Activated T-cell treated with anti-CD3 and anti-CD28 coated beads, Interleukin-2, amount 50 U/mL, for 72 hours (primary cell): ENCODE results near the gene STX4. TPM values are rescaled to one million over a fixed set of nuclear protein-coding genes. Genes with fewer than 3 reads are reported as not detected.
"Not testable (repeated sequence)": the region's sequence is repeated elsewhere in the genome, so short reads cannot be mapped to it uniquely, and the experiment has no call there.

Experiments
- ATAC-seq, 2 donors: fragments of 150-1000 bp; cut with Tn5 transposase; replicated peaks in 1 of 2; 2 replicates each; pipeline ENCODE4 v1.10.0; 2021; ENCODE audit warnings: moderate library complexity in 2 of 2, mild to moderate bottlenecking in 1 of 2
- DNase-seq, 2 donors: peaks; one replicate each; pipeline ENCODE4 v3.0.0; 2021 to 2022; ENCODE audit warnings: mixed read lengths in 1 of 2
- H3K27ac Mint-ChIP-seq: one replicate; pipeline ENCODE4 v1.8.0; 2022; ENCODE audit warnings: mild to moderate bottlenecking, moderate library complexity, mixed read lengths
- H3K27me3 Mint-ChIP-seq: one replicate; pipeline ENCODE4 v1.8.0; 2022; ENCODE audit warnings: low read depth, mixed read lengths
- H3K36me3 Mint-ChIP-seq, 2 donors: one replicate each; pipeline ENCODE4 v1.8.0; 2022; ENCODE audit warnings: mixed read lengths in 2 of 2, mild to moderate bottlenecking in 1 of 2; ENCODE audit not compliant: insufficient read depth in 2 of 2
- H3K4me1 Mint-ChIP-seq: one replicate; pipeline ENCODE4 v1.8.0; 2022; ENCODE audit warnings: low read depth, mixed read lengths
- H3K4me3 Mint-ChIP-seq, 2 donors: one replicate each; pipeline ENCODE4 v1.8.0; 2022; ENCODE audit warnings: mild to moderate bottlenecking in 2 of 2, mixed read lengths in 2 of 2, moderate library complexity in 2 of 2
- H3K9me3 Mint-ChIP-seq, 2 donors: one replicate each; pipeline ENCODE4 v1.8.0; 2022; ENCODE audit warnings: mixed read lengths in 2 of 2
- total RNA-seq, 2 donors: library from RNA; stranded (reverse); gene quantifications; one replicate each; pipeline ENCODE4 v1.2.3, GENCODE V29; 2022

Gene STX4
- total RNA-seq, 2 donors from 2014 or later: 51.8 to 54.7 TPM

DNA sequence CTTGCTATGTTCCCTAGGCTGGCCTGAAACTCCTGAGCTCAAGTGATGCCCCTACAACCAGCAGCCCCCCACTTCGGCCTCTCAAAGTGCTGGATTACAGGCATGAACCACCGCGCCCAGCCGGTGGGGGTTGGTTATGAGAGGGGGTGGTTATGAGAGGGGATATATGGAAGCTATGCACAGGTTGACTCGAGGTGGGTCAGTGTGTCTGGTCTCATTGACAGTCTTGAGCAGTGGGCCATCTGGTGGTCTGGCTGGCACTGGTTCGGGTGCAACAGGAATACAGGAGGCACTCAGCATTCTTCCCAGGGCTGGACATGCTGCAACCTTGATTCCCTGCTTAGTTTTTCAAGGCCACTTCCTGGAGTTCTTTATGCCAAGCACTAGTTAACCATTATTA lies 17.3 kb upstream of the STX4 start:
- no peak overlapping the region for H3K4me3 Mint-ChIP-seq
- no peak overlapping the region for H3K27ac Mint-ChIP-seq
- peaks cover 12% of the 10 kb centered on the region for H3K4me1 Mint-ChIP-seq
- H3K36me3 Mint-ChIP-seq: no peaks in the 10 kb centered on the region
- peaks cover 29% of the 10 kb centered on the region for H3K27me3 Mint-ChIP-seq
- no peak for ATAC-seq
- no peaks in the 10 kb centered on the region for H3K9me3 Mint-ChIP-seq
- no peak for DNase-seq

DNA sequence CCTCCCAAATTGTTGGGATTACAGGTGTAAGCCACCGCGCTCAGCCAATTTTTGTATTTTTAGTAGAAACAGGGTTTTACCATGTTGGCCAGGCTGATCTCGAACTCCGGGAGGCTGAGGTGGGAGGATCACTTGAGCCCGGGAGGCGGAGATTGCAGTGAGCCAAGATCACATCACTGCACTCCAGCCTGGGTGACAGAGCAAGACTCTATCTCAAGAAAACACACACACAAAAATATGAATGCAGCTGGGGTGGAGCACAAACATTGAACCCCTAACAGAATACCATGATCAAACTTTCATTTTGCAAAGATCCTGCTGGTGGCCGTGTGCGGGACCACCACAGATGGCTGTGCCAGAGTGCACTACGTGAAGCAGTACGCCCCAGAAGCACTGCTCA lies 15.6 kb upstream of the STX4 start:
- not testable (repeated sequence) for H3K36me3 Mint-ChIP-seq, DNase-seq, H3K4me3 Mint-ChIP-seq, H3K9me3 Mint-ChIP-seq, ATAC-seq, H3K27ac Mint-ChIP-seq, H3K4me1 Mint-ChIP-seq
- peaks cover 13% of the 10 kb centered on the region for H3K27me3 Mint-ChIP-seq

DNA sequence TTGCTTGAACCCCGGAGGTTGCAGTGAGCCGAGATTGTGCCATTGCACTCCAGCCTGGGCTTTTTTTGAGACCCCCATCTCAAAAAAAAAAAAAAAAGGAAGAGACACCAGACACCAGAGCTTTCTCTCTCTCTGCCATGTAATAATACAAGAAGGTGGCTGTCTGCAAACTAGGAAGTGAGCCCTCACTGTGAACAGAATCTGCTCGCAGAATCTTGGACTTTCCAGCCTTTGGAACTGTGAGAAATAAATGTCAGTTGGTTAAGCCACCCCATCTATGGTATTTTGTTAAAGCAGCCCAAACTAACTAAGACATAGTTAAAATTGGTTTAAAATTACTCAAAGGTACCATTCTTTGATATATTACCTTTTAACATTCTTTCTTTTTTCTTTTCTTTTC lies 12.8 kb upstream of the STX4 start:
- Mint-ChIP-seq H3K27me3 (no peaks in the 10 kb centered on the region), H3K9me3 (no peaks in the 10 kb centered on the region), H3K27ac (no peak overlapping the region), H3K36me3 (no peaks in the 10 kb centered on the region), H3K4me1 (no peaks in the 10 kb centered on the region), H3K4me3 (no peak overlapping the region)
- DNase-seq (no peak), ATAC-seq (no peak)

DNA sequence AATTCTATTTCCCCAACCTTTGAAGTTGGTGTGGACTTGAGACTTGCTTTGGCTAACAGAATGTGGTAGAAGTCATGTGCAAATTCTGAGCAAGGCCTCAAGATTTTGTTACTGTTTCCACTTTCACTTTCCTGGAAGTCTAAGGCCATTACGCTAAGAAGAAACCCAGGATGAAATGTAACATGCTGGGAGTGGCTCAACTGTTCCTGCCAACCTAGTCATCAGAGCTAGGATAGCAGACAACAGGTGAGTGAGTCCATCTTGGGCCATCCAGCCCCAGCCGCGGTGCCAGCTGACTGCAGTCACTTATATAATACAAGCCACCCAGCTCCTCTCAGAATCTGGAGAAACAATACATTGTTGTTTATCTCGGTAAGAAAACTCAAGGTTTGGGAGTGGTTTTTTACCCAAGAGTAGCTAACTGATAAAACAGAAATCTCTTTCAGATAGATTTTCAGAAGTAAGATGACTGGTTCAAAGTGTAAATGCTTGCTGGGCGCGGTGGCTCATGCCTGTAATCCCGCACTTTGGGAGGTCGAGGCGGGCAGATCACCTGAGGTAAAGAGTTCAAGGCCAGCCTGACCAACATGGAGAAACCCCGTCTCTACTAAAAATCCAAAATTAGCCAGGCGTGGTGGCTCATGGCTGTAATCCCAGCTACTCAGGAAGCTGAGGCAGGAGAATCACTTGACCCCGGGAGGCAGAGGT lies 10.7 kb upstream of the STX4 start:
- Mint-ChIP-seq H3K4me1 (no peaks in the 10 kb centered on the region), H3K4me3 (no peak overlapping the region), H3K9me3 (no peaks in the 10 kb centered on the region), H3K36me3 (no peaks in the 10 kb centered on the region), H3K27ac (no peak overlapping the region), H3K27me3 (no peaks in the 10 kb centered on the region)
- no peak for DNase-seq
- ATAC-seq: no peak

DNA sequence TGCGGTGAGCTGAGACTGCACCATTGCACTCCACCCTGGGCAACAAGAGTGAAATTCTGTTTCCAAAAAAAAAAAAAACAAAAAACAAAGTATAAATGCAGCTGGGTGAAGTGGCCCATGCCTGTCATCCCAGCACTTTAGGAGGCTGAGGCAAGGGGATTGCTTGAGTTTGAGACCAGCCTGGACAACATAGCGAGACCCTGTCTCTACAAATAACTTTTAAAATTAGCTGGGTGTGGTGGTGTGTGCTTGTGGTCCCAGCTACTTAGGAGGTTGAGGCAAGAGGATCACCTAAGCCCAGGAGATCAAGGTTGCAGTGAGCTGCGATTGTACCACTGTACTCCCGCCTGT lies 10.1 kb upstream of the STX4 start:
- Mint-ChIP-seq H3K27ac (no peak overlapping the region), H3K27me3 (no peaks in the 10 kb centered on the region), H3K36me3 (no peaks in the 10 kb centered on the region), H3K9me3 (no peaks in the 10 kb centered on the region), H3K4me1 (no peaks in the 10 kb centered on the region), H3K4me3 (no peak overlapping the region)
- ATAC-seq (no peak), DNase-seq (no peak)

DNA sequence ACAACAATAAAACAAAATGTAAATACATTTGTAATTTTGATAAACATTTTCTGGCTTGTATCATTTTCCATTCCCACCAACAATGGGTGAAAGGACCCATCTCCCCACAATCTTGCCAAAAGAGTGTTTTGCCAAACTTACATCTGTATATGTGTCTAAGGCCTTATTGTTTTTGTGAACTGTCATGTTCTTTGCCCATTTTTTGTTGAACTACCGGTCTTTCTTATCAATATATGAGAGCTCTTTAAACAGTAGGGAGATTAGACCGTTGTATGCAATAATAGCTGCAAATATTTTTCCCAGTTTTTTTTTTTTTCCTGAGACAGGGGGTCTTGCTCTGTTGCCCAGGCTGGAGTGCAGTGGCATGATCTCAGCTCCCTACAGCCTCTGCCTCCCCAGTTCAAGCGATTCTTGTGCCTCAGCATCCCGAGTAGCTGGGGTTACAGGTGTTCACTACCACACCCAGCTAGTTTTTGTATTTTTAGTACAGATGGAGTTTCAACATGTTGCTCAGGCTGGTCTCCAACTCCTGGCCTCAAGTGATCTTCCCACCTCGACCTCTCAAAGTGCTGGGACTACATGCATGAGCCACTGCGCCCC lies 9.6 kb upstream of the STX4 start:
- Mint-ChIP-seq H3K4me3 (no peak overlapping the region), H3K9me3 (no peaks in the 10 kb centered on the region), H3K27me3 (no peaks in the 10 kb centered on the region), H3K27ac (no peak overlapping the region), H3K36me3 (no peaks in the 10 kb centered on the region), H3K4me1 (no peaks in the 10 kb centered on the region)
- ATAC-seq (no peak), DNase-seq (no peak)

DNA sequence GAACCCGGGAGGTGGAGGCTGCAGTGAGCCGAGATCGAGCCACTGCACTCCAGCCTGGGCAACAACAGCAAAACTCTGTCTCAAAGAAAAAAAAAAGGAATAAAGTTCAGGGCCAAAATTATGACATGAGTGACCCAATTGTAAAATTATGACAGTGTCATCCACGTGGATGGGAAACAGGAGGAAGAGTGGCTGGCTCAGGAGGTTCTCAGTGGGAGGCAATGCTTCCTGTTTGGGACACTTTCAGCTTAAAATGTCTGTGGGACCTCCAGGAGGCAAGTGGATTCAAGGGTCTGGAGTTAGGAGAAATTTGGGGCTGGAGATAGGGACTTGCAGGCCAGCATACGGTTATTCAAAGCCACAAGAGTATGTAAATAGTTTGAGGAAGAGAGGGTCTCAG lies 8.0 kb upstream of the STX4 start:
- DNase-seq: no peak
- no peak for ATAC-seq
- H3K27ac Mint-ChIP-seq: no peak overlapping the region
- H3K4me1 Mint-ChIP-seq: no peaks in the 10 kb centered on the region
- H3K36me3 Mint-ChIP-seq: no peaks in the 10 kb centered on the region
- no peaks in the 10 kb centered on the region for H3K27me3 Mint-ChIP-seq
- no peaks in the 10 kb centered on the region for H3K9me3 Mint-ChIP-seq
- H3K4me3 Mint-ChIP-seq: no peak overlapping the region

DNA sequence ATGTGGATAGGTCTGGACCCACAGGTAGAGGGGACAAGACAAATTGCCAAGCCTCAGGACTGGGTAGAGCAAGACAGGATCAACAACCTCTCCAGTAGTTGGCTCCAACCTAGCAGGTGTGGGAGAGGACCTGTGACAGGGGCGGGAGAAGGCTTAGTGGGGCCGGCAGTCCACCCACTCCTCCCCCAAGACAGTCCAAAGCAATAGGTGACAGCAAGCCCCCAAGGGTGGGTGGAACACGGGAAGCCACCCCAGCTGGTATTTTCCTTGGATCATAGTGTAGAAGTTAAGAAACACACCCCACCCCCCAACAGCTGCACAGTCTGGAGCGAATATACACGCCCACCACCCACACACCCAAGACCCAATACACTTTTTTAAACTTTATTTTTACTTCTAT lies 4.1 kb upstream of the STX4 start:
- no peak overlapping the region for H3K27ac Mint-ChIP-seq
- peaks cover 2 to 3% of the 10 kb centered on the region in 2 donors for H3K36me3 Mint-ChIP-seq
- H3K4me1 Mint-ChIP-seq: peaks cover 21% of the 10 kb centered on the region
- ATAC-seq (no peak), DNase-seq (no peak)
- no peaks in the 10 kb centered on the region for H3K9me3 Mint-ChIP-seq
- H3K27me3 Mint-ChIP-seq: no peaks in the 10 kb centered on the region
- no peak overlapping the region for H3K4me3 Mint-ChIP-seq

DNA sequence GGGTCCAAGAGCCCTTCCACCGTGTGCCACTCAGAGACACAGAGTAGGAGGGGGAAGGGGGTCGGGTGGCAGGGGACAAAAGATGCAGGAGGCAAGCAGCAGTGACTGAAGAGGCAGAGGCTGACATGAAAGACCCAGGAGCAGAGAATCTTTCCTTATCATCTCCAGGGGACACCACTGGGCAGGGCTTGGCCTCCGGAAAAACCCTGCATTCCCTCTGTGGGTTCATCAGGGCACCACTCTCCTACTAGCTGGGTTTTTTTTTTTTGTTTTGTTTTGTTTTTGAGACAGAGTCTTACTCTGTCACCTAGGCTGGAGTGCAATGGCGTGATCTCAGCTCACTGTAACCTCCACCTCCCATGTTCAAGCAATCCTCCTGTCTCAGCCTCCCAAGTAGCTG lies 2.1 kb upstream of the STX4 start:
- no peak for DNase-seq
- Mint-ChIP-seq H3K4me1 (peaks cover 31% of the 10 kb centered on the region), H3K36me3 (peaks cover 3 to 8% of the 10 kb centered on the region in 2 donors), H3K27ac (no peak overlapping the region), H3K4me3 (no peak overlapping the region), H3K27me3 (no peaks in the 10 kb centered on the region), H3K9me3 (no peaks in the 10 kb centered on the region)
- no peak for ATAC-seq

DNA sequence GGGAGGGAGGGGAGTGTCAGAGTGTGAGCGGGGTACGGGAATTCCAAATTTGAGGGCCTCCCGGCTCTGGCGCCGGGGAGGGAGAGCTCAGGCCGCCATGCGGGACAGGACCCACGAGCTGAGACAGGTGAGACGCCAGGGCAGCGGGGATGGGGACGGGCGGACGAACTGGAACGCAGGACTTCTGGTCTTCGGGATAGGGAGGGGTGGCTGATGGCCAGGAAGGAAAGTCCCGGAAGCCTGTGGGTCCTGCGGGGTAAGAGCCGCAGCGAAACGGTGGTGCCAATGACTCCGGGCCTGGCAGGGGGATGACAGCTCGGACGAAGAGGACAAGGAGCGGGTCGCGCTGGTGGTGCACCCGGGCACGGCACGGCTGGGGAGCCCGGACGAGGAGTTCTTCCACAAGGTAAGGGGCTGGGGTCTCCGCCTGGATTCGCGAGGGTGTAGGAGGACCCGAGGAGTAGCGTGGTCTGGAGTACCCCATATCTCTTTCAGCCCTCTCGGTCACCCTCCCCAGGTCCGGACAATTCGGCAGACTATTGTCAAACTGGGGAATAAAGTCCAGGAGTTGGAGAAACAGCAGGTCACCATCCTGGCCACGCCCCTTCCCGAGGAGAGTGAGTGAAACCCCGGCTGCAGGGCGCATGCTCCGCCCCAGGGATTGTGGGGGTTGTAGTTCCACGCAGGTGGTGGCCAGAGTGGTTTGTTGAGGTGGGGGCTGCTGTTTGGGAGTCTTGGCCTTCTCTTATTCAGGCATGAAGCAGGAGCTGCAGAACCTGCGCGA lies 543 bp downstream of the STX4 start:
- Mint-ChIP-seq H3K27ac (peak overlapping the region; percentile 53), H3K27me3 (no peaks in the 10 kb centered on the region), H3K4me3 (peak overlapping the region; percentile 83 to 98), H3K36me3 (peaks cover 3 to 12% of the 10 kb centered on the region in 2 donors), H3K4me1 (peaks cover 33% of the 10 kb centered on the region), H3K9me3 (no peaks in the 10 kb centered on the region)
- ATAC-seq (peak; percentile 42 to 47), DNase-seq (peak; percentile 89 to 90)

DNA sequence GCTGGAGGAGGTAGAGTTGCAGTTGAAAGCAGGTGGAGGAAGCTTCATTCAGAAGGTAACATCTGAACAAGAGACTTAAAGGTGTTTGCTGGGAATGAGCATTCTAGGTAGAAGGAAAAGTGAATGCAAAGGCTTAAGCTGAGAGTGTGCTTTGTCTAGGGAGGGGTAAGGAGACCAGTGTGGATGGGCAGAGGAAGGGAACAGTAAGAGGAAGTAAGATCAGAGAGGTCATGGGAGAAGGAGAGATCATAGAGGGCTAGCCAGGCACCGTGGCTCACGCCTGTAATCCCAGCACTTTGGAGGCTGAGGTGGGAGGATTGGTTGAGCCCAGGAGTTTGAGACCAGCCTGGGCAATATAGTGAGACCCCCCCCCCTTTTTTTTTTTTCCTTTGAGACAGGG lies 3.3 kb downstream of the STX4 start:
- ATAC-seq (no peak), DNase-seq (no peak)
- Mint-ChIP-seq H3K4me3 (no peak overlapping the region), H3K9me3 (no peaks in the 10 kb centered on the region), H3K27me3 (no peaks in the 10 kb centered on the region), H3K4me1 (peaks cover 27% of the 10 kb centered on the region), H3K27ac (no peak overlapping the region), H3K36me3 (peaks cover 3 to 12% of the 10 kb centered on the region in 2 donors)

DNA sequence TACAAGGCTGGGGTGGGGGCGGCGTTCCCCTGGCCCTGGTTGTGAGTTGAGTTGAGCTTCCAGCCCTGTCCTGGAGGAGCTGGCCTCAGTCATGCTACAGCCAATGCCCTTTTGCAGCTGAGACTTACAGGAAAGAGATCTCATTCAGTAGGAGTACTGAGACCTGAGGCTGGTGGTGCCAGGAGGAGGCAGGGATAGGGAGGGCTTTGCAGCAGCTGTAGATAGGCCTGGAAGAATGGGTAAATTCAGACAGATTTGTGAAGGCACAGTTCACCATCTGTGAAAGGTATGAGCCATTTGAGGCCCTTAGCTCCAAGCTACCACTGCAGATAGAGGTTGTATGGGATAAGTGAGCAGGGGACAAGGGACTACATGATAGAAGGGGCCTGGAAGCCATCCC lies 5.6 kb downstream of the STX4 start:
- Mint-ChIP-seq H3K4me1 (peaks cover 15% of the 10 kb centered on the region), H3K9me3 (no peaks in the 10 kb centered on the region), H3K4me3 (no peak overlapping the region), H3K27me3 (no peaks in the 10 kb centered on the region), H3K27ac (no peak overlapping the region), H3K36me3 (peaks cover 0 to 9% of the 10 kb centered on the region in 2 donors)
- no peak for ATAC-seq
- no peak for DNase-seq

DNA sequence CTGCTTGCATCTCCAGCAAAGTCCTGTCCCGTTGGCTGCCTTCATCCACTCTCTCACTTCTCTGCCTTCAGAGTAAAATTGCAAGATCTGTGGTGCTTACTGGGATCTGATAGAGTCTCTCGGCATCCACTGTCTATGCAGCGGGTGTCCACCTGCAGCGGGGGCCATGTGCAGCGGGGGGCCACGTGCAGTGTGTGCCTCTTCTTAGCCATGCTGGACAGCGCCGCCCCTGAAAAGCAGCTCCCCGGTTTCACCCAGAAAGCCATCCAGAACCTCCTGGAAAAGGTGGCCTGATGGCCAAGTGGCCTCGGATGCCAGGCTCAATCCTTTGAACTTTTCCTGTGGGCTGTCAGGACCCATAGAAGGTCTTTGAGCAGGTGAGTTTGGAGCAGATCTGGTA lies 9.5 kb downstream of the STX4 start:
- DNase-seq (no peak), ATAC-seq (no peak)
- Mint-ChIP-seq H3K9me3 (peaks cover 0 to 2% of the 10 kb centered on the region in 2 donors), H3K27ac (no peak overlapping the region), H3K36me3 (no peaks in the 10 kb centered on the region), H3K27me3 (no peaks in the 10 kb centered on the region), H3K4me1 (no peaks in the 10 kb centered on the region), H3K4me3 (no peak overlapping the region)
